ENCODE measurements around the gene ITPKB.

GRCh38 chr1:226697929-226698544 is 41.0 kb downstream of the ITPKB start:
- TF ChIP-seq EP300 (IDR thresholded peaks at IDR 0.05) (no peak), POLR2AphosphoS5 (IDR thresholded peaks at IDR 0.05) (peak in 1 of 4 donors; percentile 6)
